ENCODE data around the gene HPCAL1. TPM values are rescaled to one million over a fixed set of nuclear protein-coding genes. Genes with fewer than 3 reads are reported as not detected.

Gene HPCAL1
- total RNA-seq (10 to 100 TPM; 84.9 to 86.2 TPM), polyA plus RNA-seq (100 to 1,000 TPM in 1 of 3 donors, 10 to 100 TPM in 2; 71.5 to 122 (median 98.2) TPM), total RNA-seq (33.2 to 116 (median 46.7) reads per million in 6 experiments)

GRCh38 chr2:10302479-10303180 is at the start of gene HPCAL1:
Gene HPCAL1 (plus strand): TSS chr2:10302904. CDS start chr2:10419758, 116,854 bp downstream.
- DNase-seq (peak; percentile 67 to 90 (median 84)), ATAC-seq (peak; percentile 64 to 65)
- Mint-ChIP-seq H3K36me3 (no peaks in the 10 kb centered on the region), H3K27ac (peak within 1 kb of the TSS; percentile 84 to 96 (median 94)), H3K4me3 (peak within 1 kb of the TSS; percentile 95 to 99 (median 97)), H3K4me1 (peaks cover 45 to 72% (median 69%) of the 10 kb centered on the region in 4 donors), H3K27me3 (no peaks in the 10 kb centered on the region), H3K9me3 (peaks cover 0 to 3% (median 0%) of the 10 kb centered on the region in 9 donors)
- POLR2A ChIA-PET, result interaction anchor here (0.6 to 12.0 kb wide), 12 partner anchors 8 to 242 kb away, joined by 3 to 325 read pairs (median 7); partner anchors contain the start of gene ODC1

- H3K4me3 Mint-ChIP-seq, result no peak overlapping the region
- POLR2A ChIA-PET, result no interaction called here
- peaks cover 6 to 29% (median 18%) of the 10 kb centered on the region in 9 donors for H3K9me3 Mint-ChIP-seq
- H3K36me3 Mint-ChIP-seq, result peaks cover 0 to 14% (median 12%) of the 10 kb centered on the region in 3 donors
- peak overlapping the region in 1 of 10 donors; percentile 37 for H3K27ac Mint-ChIP-seq
- peak in 1 of 10 donors; percentile 50 for DNase-seq
- no peak for ATAC-seq
- peaks cover 0 to 10% (median 2%) of the 10 kb centered on the region in 5 donors for H3K27me3 Mint-ChIP-seq
- peaks cover 0 to 16% (median under 1%) of the 10 kb centered on the region in 4 donors for H3K4me1 Mint-ChIP-seq
Observed at GRCh38 chr2:10253596-10254372, 48.9 kb upstream of the HPCAL1 start.

- Mint-ChIP-seq H3K27ac (no peak overlapping the region), H3K4me1 (peaks cover 0 to 16% (median under 1%) of the 10 kb centered on the region in 4 donors), H3K9me3 (peaks cover 2 to 23% (median 16%) of the 10 kb centered on the region in 9 donors), H3K4me3 (no peak overlapping the region), H3K36me3 (peaks cover 0 to 14% (median 8%) of the 10 kb centered on the region in 3 donors), H3K27me3 (peaks cover 0 to 10% (median 2%) of the 10 kb centered on the region in 5 donors)
- no peak for ATAC-seq
- POLR2A ChIA-PET, result no interaction called here
- DNase-seq, result peak in 1 of 10 donors; percentile 45
Observed at GRCh38 chr2:10254373-10255188, 48.1 kb upstream of the HPCAL1 start.

GRCh38 chr2:10255189-10256030 is 47.3 kb upstream of the HPCAL1 start:
- POLR2A ChIA-PET, result interaction anchor here (0.7 kb wide), 1 partner anchor 188 kb away, joined by 3 read pairs; no protein-coding TSS in a partner anchor
- no peak for ATAC-seq
- peak in 1 of 10 donors; percentile 55 for DNase-seq
- no peak overlapping the region for H3K4me3 Mint-ChIP-seq
- peaks cover 0 to 10% (median 2%) of the 10 kb centered on the region in 5 donors for H3K27me3 Mint-ChIP-seq
- H3K36me3 Mint-ChIP-seq, result peaks cover 0 to 13% (median 4%) of the 10 kb centered on the region in 3 donors
- H3K4me1 Mint-ChIP-seq, result peaks cover 0 to 16% (median under 1%) of the 10 kb centered on the region in 4 donors
- no peak overlapping the region for H3K27ac Mint-ChIP-seq
- peaks cover 0 to 14% (median 9%) of the 10 kb centered on the region in 9 donors for H3K9me3 Mint-ChIP-seq

GRCh38 chr2:10256031-10256514 is 46.6 kb upstream of the HPCAL1 start:
- Mint-ChIP-seq H3K4me1 (peaks cover 0 to 16% (median under 1%) of the 10 kb centered on the region in 4 donors), H3K9me3 (peaks cover 0 to 8% (median 2%) of the 10 kb centered on the region in 9 donors), H3K4me3 (no peak overlapping the region), H3K36me3 (peaks cover 0 to 8% (median 0%) of the 10 kb centered on the region in 3 donors), H3K27ac (no peak overlapping the region), H3K27me3 (peaks cover 0 to 10% (median 2%) of the 10 kb centered on the region in 5 donors)
- ATAC-seq, result no peak
- POLR2A ChIA-PET, result interaction anchor here (0.7 kb wide), 1 partner anchor 188 kb away, joined by 3 read pairs; no protein-coding TSS in a partner anchor
- peak in 1 of 10 donors; percentile 31 for DNase-seq

- Mint-ChIP-seq H3K27ac (no peak overlapping the region), H3K4me3 (peak overlapping the region in 1 of 10 donors; percentile 37), H3K36me3 (peaks cover 0 to 6% (median 0%) of the 10 kb centered on the region in 3 donors), H3K9me3 (peaks cover 0 to 4% (median under 1%) of the 10 kb centered on the region in 9 donors), H3K4me1 (peaks cover 0 to 16% (median under 1%) of the 10 kb centered on the region in 4 donors), H3K27me3 (peaks cover 0 to 10% (median 2%) of the 10 kb centered on the region in 5 donors)
- POLR2A ChIA-PET, result no interaction called here
- DNase-seq (peak in 1 of 10 donors; percentile 16), ATAC-seq (no peak)
Observed at GRCh38 chr2:10256515-10257031, 46.1 kb upstream of the HPCAL1 start.

GRCh38 chr2:10257036-10257435 is 45.7 kb upstream of the HPCAL1 start:
- POLR2A ChIA-PET, result no interaction called here
- DNase-seq (peak in 1 of 10 donors; percentile 27), ATAC-seq (no peak)
- H3K27ac Mint-ChIP-seq, result no peak overlapping the region
- H3K4me3 Mint-ChIP-seq, result no peak overlapping the region
- peaks cover 0 to 10% (median 2%) of the 10 kb centered on the region in 5 donors for H3K27me3 Mint-ChIP-seq
- peaks cover 0 to under 1% (median 0%) of the 10 kb centered on the region in 3 donors for H3K36me3 Mint-ChIP-seq
- H3K9me3 Mint-ChIP-seq, result peaks cover 0 to under 1% (median 0%) of the 10 kb centered on the region in 9 donors
- peaks cover 0 to 16% (median under 1%) of the 10 kb centered on the region in 4 donors for H3K4me1 Mint-ChIP-seq

GRCh38 chr2:10257500-10258147 is 45.1 kb upstream of the HPCAL1 start:
- H3K4me3 Mint-ChIP-seq, result no peak overlapping the region
- ATAC-seq, result no peak

GRCh38 chr2:10258326-10258725 is 44.4 kb upstream of the HPCAL1 start:
- Mint-ChIP-seq H3K9me3 (no peaks in the 10 kb centered on the region), H3K4me3 (no peak overlapping the region), H3K4me1 (peaks cover 0 to 16% (median under 1%) of the 10 kb centered on the region in 4 donors), H3K27ac (peak overlapping the region in 1 of 10 donors; percentile 33), H3K36me3 (no peaks in the 10 kb centered on the region), H3K27me3 (peaks cover 0 to 10% (median 3%) of the 10 kb centered on the region in 5 donors)
- no peak for ATAC-seq
- no peak for DNase-seq
- POLR2A ChIA-PET, result no interaction called here

More at GRCh38 chr2:10257500-10258147, 45.1 kb upstream of the HPCAL1 start:
- DNase-seq, result peak in 1 of 10 donors; percentile 28
- Mint-ChIP-seq H3K36me3 (no peaks in the 10 kb centered on the region), H3K27me3 (peaks cover 0 to 10% (median 3%) of the 10 kb centered on the region in 5 donors), H3K4me1 (peaks cover 0 to 16% (median under 1%) of the 10 kb centered on the region in 4 donors), H3K27ac (peak overlapping the region in 2 of 10 donors; percentile 28 to 43), H3K9me3 (no peaks in the 10 kb centered on the region)
- POLR2A ChIA-PET, result no interaction called here

GRCh38 chr2:10258726-10259125 is 44.0 kb upstream of the HPCAL1 start:
- Mint-ChIP-seq H3K9me3 (no peaks in the 10 kb centered on the region), H3K27me3 (peaks cover 0 to 10% (median 3%) of the 10 kb centered on the region in 5 donors), H3K27ac (peak overlapping the region in 1 of 10 donors; percentile 33), H3K4me1 (peaks cover 0 to 16% (median 0%) of the 10 kb centered on the region in 4 donors), H3K36me3 (no peaks in the 10 kb centered on the region), H3K4me3 (no peak overlapping the region)
- no peak for DNase-seq
- POLR2A ChIA-PET, result no interaction called here
- no peak for ATAC-seq
